Neural cell (in vitro differentiated cells): Measurements from ENCODE around the gene VANGL1. TPM values are rescaled to one million over a fixed set of nuclear protein-coding genes. Genes with fewer than 3 reads are reported as not detected.

Source experiments
- H2AFZ ChIP-seq: fragments of 200-600, 300-800 bp; sonication (generic), shearing (Covaris generic); 2 replicates; pipeline ENCODE4 v1.6.0; 2014; ENCODE audit warnings: low read depth, mild to moderate bottlenecking, antibody characterized with exemption, low read length, moderate library complexity
- H3F3A ChIP-seq: fragments of 200-600 bp; shearing (Covaris generic); 2 replicates; pipeline ENCODE4 v1.6.1; 2016; ENCODE audit warnings: mild to moderate bottlenecking, moderate library complexity, mixed read lengths, antibody characterized with exemption, low read length; ENCODE audit not compliant: insufficient read depth, poor library complexity, severe bottlenecking
- H3K27ac ChIP-seq: fragments of 200-600, 300-800 bp; sonication (generic), shearing (Covaris generic); 2 replicates; pipeline ENCODE4 v1.5.1; 2014; ENCODE audit warnings: mild to moderate bottlenecking, low read length, moderate library complexity
- H3K27me3 ChIP-seq: fragments of 300-800, 200-600 bp; sonication (generic), shearing (Covaris generic); 2 replicates; pipeline ENCODE4 v1.6.0; 2014; ENCODE audit warnings: mild to moderate bottlenecking, low read depth, low read length, moderate library complexity; ENCODE audit not compliant: insufficient read depth
- H3K36me3 ChIP-seq: fragments of 300-800, 200-600 bp; sonication (generic), shearing (Covaris generic); 2 replicates; pipeline ENCODE4 v1.5.1; 2014; ENCODE audit warnings: mild to moderate bottlenecking, antibody characterized with exemption, low read length, moderate library complexity; ENCODE audit not compliant: insufficient read depth
- H3K4me2 ChIP-seq: fragments of 300-800, 200-600 bp; sonication (generic), shearing (Covaris generic); 2 replicates; pipeline ENCODE4 v1.6.0; 2014; ENCODE audit warnings: mild to moderate bottlenecking, low read length
- H3K4me3 ChIP-seq: fragments of 300-800, 200-600 bp; sonication (generic), shearing (Covaris generic); 2 replicates; pipeline ENCODE4 v1.5.1; 2014; ENCODE audit warnings: mild to moderate bottlenecking, low read length, moderate library complexity
- H3K79me2 ChIP-seq: fragments of 200-600 bp; shearing (Covaris generic); replicated peaks from 2 replicates; pipeline ENCODE4 v1.6.0; 2014; ENCODE audit warnings: mild to moderate bottlenecking, low read length, moderate library complexity; ENCODE audit not compliant: insufficient read depth
- H3K9ac ChIP-seq: fragments of 300-800, 200-600 bp; sonication (generic), shearing (Covaris generic); 2 replicates; pipeline ENCODE4 v1.6.1; 2016; ENCODE audit warnings: mild to moderate bottlenecking, low read length, mixed read lengths
- H3K9me2 ChIP-seq: fragments of 200-600 bp; shearing (Covaris generic); 2 replicates; pipeline ENCODE4 v1.6.1; 2016; ENCODE audit warnings: mild to moderate bottlenecking, low read length, mixed read lengths; ENCODE audit not compliant: insufficient read depth
- H3K9me3 ChIP-seq: fragments of 200-600, 300-800 bp; sonication (generic), shearing (Covaris generic); 2 replicates; pipeline ENCODE4 v1.6.1; 2016; ENCODE audit warnings: mild to moderate bottlenecking, mixed run types, low read length, moderate library complexity, mixed read lengths
- H4K20me1 ChIP-seq: fragments of 200-600 bp; shearing (Covaris generic); 2 replicates; pipeline ENCODE4 v1.6.1; 2016; ENCODE audit warnings: mild to moderate bottlenecking, mixed run types; ENCODE audit not compliant: insufficient read depth
- EP300 ChIP-seq: fragments of 450-650 bp; conservative IDR thresholded peaks from 2 replicates; pipeline ENCODE4 v1.6.1; 2014; ENCODE audit warnings: antibody characterized with exemption, mild to moderate bottlenecking, moderate library complexity; ENCODE audit not compliant: poor library complexity, severe bottlenecking
- EZH2 ChIP-seq: fragments of 200-600, 300-800 bp; shearing (Covaris generic), sonication (generic); IDR thresholded peaks from 2 replicates; pipeline ENCODE4 v1.6.1; 2014; ENCODE audit warnings: antibody characterized with exemption, low read length, borderline replicate concordance, mild to moderate bottlenecking; ENCODE audit not compliant: insufficient read depth, poor library complexity, severe bottlenecking
- MXI1 ChIP-seq: fragments of 450-650 bp; conservative IDR thresholded peaks from 2 replicates; pipeline ENCODE4 v1.6.1; 2014; ENCODE audit warnings: antibody characterized with exemption, mild to moderate bottlenecking; ENCODE audit not compliant: poor library complexity, severe bottlenecking
- POLR2AphosphoS5 ChIP-seq: IDR thresholded peaks from 2 replicates; pipeline ENCODE4 v1.6.1; 2012
- RAD21 ChIP-seq: fragments of 450-650 bp; conservative IDR thresholded peaks from 2 replicates; pipeline ENCODE4 v1.6.1; 2014; ENCODE audit warnings: antibody characterized with exemption, mild to moderate bottlenecking, moderate library complexity
- SMC3 ChIP-seq: fragments of 450-650 bp; conservative IDR thresholded peaks from 2 replicates; pipeline ENCODE4 v1.6.1; 2014; ENCODE audit warnings: antibody characterized with exemption, mild to moderate bottlenecking, moderate library complexity; ENCODE audit not compliant: poor library complexity
- TAF1 ChIP-seq: IDR thresholded peaks from 2 replicates; pipeline ENCODE4 v1.6.1; 2012; ENCODE audit warnings: low read depth
- polyA plus RNA-seq: library from polyadenylated mRNA; depleted of rRNA; stranded (reverse); fragments of >200 nt; gene quantifications from 2 replicates; pipeline ENCODE4 v1.2.3, GENCODE V29; 2014
- TF ChIP-seq, protein P1 (sequence below): fragments of 450-650 bp; IDR thresholded peaks from 2 replicates; pipeline ENCODE4 v1.5.1; 2014; ENCODE audit warnings: antibody characterized with exemption, mild to moderate bottlenecking, moderate library complexity; ENCODE audit not compliant: poor library complexity, severe bottlenecking
- TF ChIP-seq, protein P2 (sequence below): IDR thresholded peaks from 2 replicates; pipeline ENCODE4 v1.6.1; 2012; ENCODE audit warnings: borderline replicate concordance

The VANGL1 gene
- polyA plus RNA-seq, 1 donor from 2014 or later: 0.53 TPM

DNA sequence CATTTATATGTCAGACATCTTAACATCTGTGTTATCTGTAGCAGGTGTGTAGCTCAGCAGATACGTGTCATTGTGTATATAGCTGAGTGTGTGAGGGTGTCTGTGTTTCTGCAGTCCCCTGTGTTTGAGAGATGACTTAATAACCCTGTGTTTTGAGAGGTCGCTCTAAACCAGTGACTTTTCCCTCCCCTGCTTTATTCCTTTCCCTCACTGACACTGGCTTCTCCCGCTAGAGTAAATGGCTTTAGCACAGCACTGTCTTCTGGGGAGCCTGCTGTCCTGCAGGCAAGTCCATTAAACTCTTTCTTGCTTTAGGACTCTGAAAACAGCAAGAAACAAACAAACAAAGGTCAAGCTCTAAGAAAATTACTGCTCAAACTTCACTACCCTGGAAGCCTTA is 53.0 kb downstream of the VANGL1 start:
- Histone ChIP-seq H3K36me3 (no peaks in the 10 kb centered on the region), H3K9me2 (no peaks in the 10 kb centered on the region), H3F3A (no peaks in the 10 kb centered on the region), H3K79me2 (no peaks in the 10 kb centered on the region), H3K4me3 (peak overlapping the region; percentile 4), H3K9me3 (no peaks in the 10 kb centered on the region), H3K9ac (no peak overlapping the region), H2AFZ (no peak overlapping the region), H3K4me2 (no peak overlapping the region), H3K27ac (no peak overlapping the region), H4K20me1 (no peaks in the 10 kb centered on the region), H3K27me3 (no peaks in the 10 kb centered on the region)
- TF ChIP-seq, protein P1, sequence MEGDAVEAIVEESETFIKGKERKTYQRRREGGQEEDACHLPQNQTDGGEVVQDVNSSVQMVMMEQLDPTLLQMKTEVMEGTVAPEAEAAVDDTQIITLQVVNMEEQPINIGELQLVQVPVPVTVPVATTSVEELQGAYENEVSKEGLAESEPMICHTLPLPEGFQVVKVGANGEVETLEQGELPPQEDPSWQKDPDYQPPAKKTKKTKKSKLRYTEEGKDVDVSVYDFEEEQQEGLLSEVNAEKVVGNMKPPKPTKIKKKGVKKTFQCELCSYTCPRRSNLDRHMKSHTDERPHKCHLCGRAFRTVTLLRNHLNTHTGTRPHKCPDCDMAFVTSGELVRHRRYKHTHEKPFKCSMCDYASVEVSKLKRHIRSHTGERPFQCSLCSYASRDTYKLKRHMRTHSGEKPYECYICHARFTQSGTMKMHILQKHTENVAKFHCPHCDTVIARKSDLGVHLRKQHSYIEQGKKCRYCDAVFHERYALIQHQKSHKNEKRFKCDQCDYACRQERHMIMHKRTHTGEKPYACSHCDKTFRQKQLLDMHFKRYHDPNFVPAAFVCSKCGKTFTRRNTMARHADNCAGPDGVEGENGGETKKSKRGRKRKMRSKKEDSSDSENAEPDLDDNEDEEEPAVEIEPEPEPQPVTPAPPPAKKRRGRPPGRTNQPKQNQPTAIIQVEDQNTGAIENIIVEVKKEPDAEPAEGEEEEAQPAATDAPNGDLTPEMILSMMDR: peak; percentile 9
- TF ChIP-seq TAF1 (no peak), POLR2AphosphoS5 (peak; percentile 21), EP300 (peak; percentile 45), RAD21 (peak; percentile 8)

DNA sequence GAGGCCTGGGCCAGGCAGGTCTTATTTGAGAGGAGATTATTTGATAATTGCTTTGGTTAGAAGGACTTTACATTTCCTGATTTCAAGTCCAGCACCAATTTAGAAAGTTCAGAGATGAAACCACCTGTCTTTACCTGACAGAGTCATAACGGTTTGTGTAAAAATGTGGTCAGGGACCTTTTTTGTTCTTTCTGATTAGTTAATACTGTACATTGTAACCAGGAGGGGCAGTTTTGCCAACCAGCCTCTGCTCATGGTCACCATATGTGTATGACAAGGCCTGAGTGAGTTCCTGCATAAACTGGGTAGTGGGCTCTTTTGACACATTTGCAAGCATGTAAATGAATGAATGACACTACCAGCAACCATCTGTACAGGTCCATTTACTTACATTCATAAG is 55.8 kb downstream of the VANGL1 start:
- Histone ChIP-seq H3K9ac (no peak overlapping the region), H2AFZ (no peak overlapping the region), H3K4me2 (no peak overlapping the region), H3K36me3 (no peaks in the 10 kb centered on the region), H3K27me3 (no peaks in the 10 kb centered on the region), H3K27ac (no peak overlapping the region), H4K20me1 (no peaks in the 10 kb centered on the region), H3K79me2 (no peaks in the 10 kb centered on the region), H3K9me3 (no peaks in the 10 kb centered on the region), H3K9me2 (no peaks in the 10 kb centered on the region), H3K4me3 (no peak overlapping the region), H3F3A (no peaks in the 10 kb centered on the region)
- TF ChIP-seq, protein P2, sequence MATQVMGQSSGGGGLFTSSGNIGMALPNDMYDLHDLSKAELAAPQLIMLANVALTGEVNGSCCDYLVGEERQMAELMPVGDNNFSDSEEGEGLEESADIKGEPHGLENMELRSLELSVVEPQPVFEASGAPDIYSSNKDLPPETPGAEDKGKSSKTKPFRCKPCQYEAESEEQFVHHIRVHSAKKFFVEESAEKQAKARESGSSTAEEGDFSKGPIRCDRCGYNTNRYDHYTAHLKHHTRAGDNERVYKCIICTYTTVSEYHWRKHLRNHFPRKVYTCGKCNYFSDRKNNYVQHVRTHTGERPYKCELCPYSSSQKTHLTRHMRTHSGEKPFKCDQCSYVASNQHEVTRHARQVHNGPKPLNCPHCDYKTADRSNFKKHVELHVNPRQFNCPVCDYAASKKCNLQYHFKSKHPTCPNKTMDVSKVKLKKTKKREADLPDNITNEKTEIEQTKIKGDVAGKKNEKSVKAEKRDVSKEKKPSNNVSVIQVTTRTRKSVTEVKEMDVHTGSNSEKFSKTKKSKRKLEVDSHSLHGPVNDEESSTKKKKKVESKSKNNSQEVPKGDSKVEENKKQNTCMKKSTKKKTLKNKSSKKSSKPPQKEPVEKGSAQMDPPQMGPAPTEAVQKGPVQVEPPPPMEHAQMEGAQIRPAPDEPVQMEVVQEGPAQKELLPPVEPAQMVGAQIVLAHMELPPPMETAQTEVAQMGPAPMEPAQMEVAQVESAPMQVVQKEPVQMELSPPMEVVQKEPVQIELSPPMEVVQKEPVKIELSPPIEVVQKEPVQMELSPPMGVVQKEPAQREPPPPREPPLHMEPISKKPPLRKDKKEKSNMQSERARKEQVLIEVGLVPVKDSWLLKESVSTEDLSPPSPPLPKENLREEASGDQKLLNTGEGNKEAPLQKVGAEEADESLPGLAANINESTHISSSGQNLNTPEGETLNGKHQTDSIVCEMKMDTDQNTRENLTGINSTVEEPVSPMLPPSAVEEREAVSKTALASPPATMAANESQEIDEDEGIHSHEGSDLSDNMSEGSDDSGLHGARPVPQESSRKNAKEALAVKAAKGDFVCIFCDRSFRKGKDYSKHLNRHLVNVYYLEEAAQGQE: no peak
- TF ChIP-seq TAF1: no peak
- TF ChIP-seq EZH2: no peak
- no peak for TF ChIP-seq MXI1
- no peak for TF ChIP-seq EP300

DNA sequence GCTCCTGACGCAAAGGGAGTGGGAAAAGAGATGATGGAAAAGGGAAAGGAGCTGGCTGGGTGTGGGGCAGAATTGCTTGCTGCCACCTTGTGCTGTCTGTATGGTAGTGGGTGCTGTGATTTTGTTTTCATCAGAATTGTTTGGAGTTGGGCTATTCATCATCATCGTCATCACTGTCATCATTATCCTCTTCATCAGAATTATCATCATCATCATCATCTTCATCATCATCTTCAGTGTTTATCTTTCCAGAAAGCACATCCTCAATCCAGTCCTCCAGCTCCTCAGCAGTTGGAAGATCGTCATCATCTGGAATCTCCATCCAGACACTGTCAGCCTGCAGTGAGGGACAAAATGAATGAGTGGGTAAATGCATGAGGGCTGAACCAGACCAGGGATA is 59.3 kb downstream of the VANGL1 start:
- Histone ChIP-seq H3K9me3 (no peaks in the 10 kb centered on the region), H3F3A (no peaks in the 10 kb centered on the region), H3K36me3 (no peaks in the 10 kb centered on the region), H3K9me2 (no peaks in the 10 kb centered on the region), H2AFZ (no peak overlapping the region), H3K27me3 (no peaks in the 10 kb centered on the region), H3K79me2 (no peaks in the 10 kb centered on the region), H4K20me1 (no peaks in the 10 kb centered on the region), H3K9ac (no peak overlapping the region), H3K4me3 (no peak overlapping the region), H3K27ac (no peak overlapping the region), H3K4me2 (no peak overlapping the region)
- no peak for TF ChIP-seq EZH2
- TF ChIP-seq, protein P2: no peak
- TF ChIP-seq RAD21: no peak
- no peak for TF ChIP-seq SMC3
- no peak for TF ChIP-seq MXI1
- TF ChIP-seq TAF1: no peak
- TF ChIP-seq, protein P1: no peak
- TF ChIP-seq POLR2AphosphoS5: no peak
- no peak for TF ChIP-seq EP300
